Embryonic facial prominence (tissue), 1 donor: Measurements from ENCODE around the gene NPTX1.
"Not testable (repeated sequence)": the region's sequence is repeated elsewhere in the genome, so short reads cannot be mapped to it uniquely, and the experiment has no call there.

ENCODE experiments used
- DNase-seq: peaks from one replicate; pipeline ENCODE4 v3.0.0-alpha.2; 2016; ENCODE audit errors: extremely low spot score

NPTX1 gene, protein sequence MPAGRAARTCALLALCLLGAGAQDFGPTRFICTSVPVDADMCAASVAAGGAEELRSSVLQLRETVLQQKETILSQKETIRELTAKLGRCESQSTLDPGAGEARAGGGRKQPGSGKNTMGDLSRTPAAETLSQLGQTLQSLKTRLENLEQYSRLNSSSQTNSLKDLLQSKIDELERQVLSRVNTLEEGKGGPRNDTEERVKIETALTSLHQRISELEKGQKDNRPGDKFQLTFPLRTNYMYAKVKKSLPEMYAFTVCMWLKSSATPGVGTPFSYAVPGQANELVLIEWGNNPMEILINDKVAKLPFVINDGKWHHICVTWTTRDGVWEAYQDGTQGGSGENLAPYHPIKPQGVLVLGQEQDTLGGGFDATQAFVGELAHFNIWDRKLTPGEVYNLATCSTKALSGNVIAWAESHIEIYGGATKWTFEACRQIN

DNA sequence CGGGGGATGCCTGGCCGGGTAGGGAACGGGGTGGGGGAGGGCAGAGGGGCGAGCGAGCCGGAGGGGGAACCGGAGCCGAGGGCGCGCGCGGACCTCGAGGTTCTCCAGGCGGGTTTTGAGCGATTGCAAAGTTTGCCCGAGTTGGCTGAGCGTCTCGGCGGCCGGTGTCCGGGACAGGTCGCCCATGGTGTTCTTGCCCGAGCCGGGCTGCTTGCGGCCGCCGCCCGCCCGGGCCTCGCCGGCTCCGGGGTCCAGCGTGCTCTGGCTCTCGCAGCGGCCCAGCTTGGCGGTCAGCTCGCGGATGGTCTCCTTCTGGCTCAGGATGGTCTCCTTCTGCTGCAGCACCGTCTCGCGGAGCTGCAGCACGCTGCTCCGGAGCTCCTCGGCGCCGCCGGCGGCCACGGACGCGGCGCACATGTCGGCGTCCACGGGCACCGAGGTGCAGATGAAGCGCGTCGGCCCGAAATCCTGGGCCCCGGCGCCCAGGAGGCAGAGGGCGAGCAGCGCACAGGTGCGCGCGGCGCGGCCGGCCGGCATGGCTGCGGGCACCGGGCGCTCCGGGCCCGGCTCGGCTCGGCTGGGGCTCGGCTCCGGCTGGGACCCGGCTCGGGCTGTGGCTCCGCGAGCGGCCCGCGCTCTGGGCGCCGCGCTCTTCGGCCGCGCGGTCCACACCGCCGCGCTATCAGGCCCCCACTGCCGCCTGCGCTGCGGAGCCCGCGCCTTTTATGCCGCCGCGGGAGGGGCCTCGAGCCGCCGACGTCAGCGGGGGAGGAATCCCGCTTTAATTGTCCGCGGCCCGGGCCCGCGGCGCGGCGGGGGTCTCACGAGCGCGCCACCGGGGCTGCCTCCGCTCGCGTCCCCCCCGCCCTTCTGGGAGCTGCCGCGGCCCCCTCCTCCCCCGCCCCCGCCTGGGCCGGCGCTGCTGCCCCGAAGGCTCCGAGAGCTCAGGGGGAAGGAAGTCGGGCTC lies at the start of gene NPTX1:
NPTX1 (minus strand) TSS at position 698 of the 967 bp plus-strand sequence; CDS start at position 537, 161 bp downstream.
- no peak for DNase-seq

DNA sequence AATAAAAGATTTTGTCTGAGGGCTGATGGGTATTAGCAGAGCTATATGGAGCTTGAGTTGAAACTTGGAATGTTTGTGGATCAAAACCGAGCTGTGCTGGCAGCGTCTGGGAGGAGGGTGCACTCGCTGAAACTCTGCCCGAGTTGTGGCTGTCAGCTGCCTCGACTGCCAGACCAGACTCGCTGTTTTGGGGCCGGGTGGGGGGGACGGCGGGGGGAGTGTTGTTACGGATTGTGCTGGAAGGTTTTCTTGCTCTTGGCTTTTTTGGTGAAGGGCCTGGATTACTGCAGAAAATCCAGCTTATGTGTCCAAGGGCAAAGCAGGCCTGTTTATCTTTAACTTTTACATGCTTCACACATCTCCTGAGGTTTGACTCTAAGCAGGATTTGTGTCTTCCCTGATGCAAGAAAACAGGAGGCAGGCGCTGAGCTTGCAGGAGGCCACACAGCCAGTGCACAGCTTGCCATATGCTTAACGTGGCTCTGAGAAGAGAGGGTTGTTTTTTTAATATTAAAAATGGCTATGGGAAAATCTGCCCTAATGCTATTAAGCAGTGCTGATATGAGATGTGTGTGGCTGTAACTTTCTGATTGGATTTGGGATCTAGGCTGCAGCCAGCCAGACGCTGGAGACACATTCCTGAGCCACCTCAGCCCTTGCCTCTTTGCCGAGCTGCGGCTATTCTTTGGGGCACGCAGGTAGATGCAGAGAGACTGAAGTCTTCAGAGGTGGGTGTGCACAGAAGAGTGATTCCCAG lies 47.7 kb upstream of the NPTX1 start:
- DNase-seq: peak; percentile 29

DNA sequence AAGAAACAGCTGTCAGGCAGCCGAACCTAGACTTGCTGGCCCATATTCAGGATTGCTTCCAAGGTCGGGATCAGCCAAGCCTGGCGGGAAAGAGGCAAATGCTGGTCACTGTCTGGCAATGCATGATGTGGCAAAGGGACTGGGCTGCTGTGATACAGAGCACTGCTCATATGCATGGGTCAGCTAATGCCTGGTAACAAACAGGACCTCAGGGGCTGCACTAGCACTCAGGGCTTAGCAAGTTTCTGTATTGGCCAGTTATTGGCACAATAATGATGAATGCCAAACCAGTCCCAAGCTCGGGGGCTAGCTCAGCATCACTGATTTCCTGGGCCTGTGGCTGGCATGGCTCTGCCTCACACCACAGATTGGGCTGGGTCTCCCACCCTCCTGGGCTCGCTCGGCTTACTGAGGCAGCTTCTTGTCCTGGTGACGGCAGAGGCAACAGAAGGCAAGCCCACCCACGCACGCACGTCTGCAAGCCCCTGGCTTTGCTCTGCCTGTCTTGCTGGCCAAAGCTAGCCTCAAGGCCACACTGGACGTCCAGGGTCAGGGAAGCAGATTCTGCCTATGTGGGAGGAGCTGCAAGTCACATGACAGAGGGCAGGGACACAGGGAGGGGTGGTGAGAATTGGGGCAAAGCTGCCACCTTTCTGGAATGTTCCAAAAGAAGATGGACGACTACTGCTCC lies 46.8 kb upstream of the NPTX1 start:
- no peak for DNase-seq

DNA sequence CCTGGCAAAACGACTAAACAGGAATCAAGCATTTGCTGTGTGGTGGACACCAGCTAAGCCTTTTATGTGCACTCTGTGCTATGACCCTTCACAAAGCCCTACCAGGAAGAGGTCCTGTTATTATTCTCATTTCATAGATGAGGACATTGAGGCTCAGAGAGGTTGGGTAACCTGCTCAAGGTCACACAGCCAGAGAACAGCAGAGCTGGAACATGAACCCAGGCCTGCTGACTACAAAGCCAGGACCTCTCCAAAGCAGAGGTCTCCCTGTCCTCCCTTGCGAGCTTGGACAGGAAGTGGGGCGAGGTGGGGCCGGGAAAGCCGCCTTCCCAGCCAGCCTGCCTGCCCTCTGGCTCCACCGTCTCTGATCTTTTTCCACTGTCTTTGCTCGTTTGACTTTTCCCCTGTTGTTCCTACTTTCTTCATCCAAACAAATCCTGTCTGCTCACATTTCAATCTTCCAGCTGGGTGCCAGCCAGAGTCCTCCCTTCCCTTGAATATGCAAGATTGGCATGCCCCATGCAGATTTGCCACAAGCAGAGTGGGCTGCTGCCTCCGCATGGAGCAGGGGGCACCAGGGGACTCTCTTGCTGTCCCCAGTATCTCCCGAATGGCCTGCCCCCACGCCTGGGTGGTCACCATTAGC lies 44.5 kb upstream of the NPTX1 start:
- DNase-seq: no peak

DNA sequence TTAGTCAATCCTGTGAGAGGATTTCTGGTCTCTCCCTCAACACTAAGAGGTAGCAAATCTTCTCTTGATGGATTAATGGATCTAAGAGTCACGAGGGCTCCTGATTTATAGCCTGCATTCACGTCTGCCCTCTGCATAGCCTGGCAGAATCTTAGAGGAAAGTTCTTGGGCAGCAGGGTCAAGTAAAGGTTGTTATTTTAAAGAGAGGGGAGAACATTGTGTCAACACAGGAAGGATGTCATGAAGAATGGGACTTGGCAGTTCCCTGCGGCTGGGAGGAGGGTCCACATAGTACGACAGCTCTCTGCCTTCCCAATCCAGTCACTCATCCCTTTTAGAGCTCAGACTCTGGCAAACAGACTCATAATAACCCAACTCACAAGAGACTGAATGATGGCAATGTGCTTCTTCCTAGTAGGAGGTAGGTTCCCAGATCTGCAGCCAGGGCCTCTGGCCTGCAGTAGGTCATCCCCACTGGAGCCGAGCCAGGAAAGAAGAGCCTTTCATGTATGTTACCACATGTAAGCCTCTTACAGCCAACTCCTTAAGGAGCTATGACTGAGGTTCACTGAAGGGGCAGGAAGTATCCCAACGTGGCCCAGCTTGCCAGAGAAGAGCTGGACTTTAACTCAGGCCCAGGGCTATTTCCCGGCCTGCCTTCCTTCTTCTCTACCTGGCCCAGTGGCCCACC lies 42.8 kb upstream of the NPTX1 start:
- DNase-seq: no peak

DNA sequence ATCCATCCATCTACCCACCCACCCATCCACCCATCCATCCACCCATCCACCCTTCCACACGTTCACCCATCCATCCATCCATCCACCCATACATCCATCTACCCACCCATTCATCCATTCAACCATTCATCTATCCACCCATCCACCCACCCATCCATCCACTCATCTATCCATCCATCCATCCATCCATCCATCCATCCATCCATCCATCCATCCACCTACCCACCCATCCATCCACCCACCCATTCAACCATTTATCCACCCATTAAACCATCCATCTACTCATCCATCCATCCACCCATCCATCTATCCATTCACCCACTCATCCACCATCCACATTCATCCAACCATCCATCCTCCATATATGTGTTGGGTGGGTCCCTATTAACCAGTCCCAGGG lies 42.0 kb upstream of the NPTX1 start:
- DNase-seq: no peak

DNA sequence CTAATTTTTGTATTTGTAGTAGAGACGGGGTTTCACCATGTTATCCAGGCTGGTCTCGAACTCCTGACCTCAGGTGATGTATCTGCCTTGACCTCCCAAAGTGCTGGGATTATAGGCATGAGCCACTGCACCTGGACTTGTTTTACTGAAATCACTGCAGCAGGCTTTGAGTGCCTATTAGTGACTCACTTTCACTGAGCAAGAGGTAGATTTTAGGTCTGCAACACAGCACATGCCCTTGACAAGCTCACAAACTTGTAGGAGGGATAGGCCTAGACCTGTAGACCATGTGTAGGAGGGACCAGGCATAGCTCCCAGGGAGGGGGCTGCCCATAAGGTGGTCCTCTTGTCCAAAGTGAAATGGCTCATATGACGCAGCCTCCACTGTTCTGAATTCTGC lies 41.2 kb upstream of the NPTX1 start:
- no peak for DNase-seq

DNA sequence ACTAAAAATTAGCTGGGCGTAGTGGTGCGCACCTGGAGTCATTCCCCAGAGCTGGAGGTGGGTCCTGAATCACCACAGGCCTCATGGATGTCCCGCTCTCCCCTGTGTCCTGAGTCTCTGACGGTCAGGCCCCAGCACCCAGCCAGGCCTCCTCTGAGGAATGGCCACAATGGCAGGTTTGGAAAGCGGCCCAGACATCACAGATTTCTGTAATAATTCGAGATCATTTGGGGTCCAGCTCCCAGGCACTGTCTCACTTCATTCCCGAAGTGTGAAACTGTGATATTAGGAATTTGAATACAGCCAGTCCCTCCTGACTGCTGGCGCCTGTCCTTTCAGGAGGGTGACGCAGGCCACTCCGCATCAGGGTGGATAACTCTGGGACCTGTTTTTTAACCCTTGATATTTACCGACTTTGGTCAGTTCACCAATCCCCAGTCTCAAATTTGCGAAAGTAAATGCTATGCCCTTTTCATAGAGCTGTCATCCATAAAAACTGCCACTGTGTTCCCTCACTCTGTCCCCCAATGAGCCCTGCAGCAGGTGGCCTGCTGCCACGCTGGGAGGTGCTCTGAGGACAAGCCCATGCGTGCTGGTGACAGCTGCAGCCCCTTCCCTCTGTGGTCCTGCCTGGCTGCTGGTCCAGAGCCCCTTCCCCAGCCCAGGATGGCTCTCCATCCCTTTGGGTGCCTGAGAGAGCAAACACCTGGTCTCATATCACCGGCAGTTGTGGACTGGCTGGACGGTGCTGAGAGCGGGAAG lies 39.9 kb upstream of the NPTX1 start:
- DNase-seq: no peak

DNA sequence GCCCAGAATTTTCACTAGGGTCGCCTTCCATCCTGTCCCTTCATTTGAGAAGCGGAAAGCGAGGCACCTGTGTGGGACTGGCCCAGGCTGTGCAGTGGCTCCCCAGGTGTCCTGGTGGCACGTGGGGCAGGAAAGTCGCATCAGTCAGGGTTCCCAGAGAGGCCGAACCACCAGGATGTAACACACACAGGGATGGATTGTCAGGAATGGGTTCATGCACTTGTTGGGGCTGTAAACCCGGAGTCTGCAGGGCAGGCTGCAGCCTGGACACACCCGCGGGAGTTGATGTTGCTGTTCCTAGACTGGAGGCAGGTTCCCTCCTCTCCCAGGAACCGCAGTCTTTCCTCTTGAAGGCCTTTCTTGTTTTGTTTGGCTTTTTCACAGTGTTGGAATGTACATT lies 37.5 kb upstream of the NPTX1 start:
- no peak for DNase-seq

DNA sequence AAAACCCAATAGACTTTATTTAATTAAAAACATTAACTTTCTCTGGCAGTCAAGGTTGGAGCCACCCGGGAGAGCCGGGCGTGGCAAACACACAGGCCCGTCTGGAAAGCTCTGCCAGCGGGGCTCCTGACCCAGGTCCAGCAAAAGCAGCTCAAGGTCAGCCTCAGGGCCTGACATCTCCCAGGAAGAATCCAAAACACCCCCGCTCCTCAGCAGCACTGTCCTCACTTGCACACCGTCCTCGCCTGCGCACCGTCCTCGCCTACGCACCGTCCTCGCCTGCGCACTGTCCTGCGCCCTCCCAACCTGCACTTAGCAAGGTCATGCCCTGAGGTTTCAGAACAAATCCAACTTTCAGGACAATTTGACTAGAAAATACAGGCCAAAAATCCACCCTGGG lies 36.8 kb upstream of the NPTX1 start:
- no peak for DNase-seq

DNA sequence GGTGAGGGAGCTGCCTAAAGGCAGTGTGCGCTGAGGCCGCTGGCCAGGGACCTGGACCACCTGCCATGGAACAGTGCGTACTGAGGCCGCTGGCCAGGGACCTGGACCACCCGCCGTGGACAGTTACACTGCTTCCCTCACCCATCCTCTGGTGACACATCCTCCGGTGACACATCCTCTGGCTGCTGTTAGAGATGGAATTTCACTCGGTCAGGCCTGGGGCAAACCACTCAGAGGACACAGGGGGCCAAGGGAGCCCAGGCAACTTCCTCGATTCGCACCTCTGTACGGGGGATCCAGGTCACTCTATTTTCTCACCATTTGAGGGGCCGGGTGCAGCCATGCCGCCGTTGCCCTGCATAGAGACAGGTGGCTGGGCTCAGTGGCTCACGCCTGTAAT lies 35.8 kb upstream of the NPTX1 start:
- no peak for DNase-seq

DNA sequence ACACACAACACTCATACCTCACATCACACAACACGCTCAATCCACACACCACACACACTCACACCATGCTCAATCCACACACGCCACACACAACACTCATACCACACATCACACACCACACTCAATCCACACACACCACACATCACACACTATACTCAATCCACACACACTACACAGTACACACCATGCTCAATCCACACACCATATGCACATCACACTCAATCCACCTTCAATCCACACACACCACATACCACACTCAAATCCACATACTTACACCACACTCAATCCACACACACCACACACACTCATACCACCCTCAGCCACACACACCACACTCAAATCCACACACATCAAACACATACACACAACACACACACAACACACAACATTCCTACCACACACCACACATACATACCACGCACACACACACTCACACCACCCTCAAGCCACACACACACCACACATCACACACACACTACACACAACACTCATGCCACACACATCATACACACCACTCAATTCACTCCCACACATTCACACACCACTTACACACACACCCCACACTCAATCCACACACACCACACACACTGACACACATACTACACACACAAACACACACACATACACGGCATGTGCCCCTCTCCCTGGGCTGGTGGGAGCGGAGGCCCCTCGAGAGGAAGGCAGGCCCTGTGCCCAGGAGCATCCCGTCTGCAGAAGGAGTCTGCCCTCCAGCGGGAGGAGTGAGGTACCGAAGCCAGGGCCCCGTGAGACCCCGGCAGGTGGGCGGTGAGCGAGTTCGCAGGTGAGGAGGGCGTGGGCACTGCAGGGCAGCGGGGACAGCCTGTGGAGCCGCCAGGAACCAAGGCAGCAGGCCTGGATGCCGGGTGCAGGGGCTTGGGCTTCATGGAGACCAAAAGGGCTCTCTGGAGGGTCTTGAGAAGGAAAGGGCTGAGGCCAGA lies 35.1 kb upstream of the NPTX1 start:
- no peak for DNase-seq

DNA sequence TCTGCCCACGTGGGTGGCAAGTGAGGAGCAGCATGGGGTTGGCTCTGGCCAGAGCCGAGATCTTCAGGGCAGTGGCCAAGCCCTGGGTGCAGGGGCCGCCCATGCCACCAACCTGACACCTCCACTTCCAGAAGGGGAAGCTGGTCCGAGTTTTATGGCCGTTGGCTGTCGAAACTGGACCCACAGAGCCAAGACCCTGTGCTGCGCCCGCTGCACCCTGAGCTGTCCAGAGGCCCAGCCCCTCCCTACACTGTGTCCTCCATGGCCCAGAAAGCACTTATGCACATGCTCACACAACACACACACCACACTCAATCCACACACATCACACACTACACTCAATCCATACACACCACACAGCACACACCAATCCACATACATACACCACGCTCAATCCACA lies 34.4 kb upstream of the NPTX1 start:
- no peak for DNase-seq

DNA sequence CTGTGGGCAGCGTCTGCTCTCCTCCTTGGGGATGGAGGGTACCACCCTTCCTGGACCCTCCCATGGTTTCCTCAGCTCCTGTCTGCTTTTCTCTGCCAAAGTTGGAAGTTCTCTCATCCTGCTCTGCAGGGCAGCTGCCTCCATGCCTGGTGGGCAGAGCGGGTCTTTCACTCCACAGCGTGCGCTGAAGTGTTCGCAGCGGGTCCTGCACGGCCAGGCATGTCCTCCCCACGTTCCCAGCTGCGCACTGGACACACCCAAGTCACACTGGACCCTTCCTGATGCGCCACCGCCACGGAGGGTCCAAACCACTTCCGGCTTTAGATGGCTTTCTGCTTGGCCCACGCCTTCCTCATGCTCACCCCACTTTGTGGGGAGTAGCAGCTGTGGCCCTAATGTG lies 33.7 kb upstream of the NPTX1 start:
- DNase-seq: no peak

DNA sequence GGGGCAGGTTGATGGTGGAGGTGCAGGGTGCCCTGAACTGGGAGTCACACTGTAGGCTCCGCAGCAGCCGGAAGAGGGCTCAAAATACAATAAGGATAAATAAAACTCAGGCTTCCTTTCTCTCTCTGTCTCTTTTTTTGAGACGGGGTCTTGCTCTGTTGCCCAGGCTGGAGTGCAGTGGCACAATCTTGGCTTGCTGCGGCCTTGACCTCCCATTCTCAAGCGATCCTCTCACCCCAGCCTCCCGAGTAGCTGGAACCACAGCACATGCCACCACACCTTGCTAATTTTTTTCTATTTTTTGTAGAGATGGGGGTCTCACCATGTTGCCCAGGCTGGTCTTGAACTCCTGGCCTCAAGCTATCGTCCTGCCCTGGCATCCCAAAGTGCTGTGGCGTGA lies 32.9 kb upstream of the NPTX1 start:
- DNase-seq: no peak

DNA sequence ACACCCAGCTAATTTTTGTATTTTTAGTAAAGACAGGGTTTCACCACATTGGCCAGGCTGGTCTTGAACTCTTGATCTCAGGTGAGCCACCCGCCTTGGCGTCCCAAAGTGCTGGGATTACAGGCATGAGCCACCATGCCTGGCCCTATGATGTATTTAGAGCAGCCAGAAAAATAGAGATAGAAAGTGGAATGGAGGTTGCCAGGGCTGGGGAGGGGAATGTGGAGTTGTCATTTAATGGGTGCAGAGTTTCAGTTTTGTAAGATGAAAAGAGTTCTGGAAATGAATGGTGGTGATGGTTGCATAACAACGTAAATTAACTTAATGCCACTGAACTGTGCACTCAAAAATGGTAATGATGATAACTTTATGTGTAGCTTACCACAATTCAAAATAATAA lies 31.6 kb upstream of the NPTX1 start:
- no peak for DNase-seq

DNA sequence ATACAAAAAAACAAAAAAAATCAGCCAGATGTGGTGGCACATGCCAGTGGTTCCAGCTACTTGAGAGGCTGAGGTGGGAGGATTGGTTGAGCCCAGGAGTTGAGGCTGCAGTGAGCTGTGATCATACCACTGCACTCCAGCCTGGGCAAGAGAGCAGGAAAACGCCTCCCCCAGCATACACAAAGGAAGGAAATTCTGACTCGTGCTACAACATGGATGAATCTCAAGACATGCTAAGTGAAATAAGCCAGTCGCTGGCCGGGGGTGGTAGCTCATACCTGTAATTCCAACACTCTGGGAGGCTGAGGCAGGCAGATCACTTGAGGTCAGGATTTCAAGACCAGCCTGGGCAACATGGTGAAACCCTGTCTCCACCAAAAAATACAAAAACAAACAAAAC lies 30.8 kb upstream of the NPTX1 start:
- not testable (repeated sequence) for DNase-seq

DNA sequence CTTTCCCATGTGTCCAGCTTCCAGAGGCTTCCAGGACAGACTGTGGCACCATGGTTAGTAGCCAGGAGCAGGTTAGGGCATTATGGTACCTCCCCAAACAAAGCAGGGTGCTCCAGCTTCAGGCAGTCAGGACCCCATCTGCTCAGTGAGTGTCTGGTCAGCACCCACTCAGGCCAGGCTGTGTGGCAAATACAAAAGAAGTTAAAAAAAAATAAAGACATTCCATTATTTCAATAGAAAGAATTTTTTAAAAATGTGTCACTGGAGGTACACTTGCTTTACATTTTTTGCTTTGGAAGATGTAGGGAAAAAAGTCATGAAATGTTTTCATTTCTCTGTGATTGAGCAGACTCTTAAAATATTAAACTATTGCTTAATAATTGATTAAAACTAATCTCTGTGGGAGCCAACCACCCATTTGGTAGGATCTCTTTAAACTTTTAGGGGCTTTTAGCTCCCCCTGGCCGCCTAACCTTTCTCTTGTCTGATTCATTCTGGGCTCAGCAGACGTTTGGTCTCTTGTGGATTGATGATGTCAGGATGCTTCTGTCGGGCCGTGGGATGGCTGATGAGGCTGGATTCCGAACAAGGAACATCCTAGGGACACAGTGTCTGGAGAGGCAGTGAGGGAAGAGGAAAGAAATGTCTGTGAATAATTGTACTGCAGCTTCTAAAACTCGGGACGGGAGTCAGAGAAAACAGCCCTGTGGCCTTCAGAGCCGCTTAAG lies 28.4 kb upstream of the NPTX1 start:
- no peak for DNase-seq
